Neuronal stem cell (in vitro differentiated cells): ENCODE data around the gene CANT1.
A peak's percentile ranks its signal among the peaks of the same experiment; 100 is the strongest.

ENCODE experiments used
- DNase-seq: peaks from one replicate; pipeline ENCODE4 v3.0.0-alpha.2; 2013; ENCODE audit warnings: low spot score
- H2AFZ ChIP-seq: one replicate; pipeline ENCODE4 v1.6.1; 2013; ENCODE audit warnings: mild to moderate bottlenecking, low read length, inconsistent platforms
- H2AK5ac ChIP-seq: 2 replicates; pipeline ENCODE4 v1.6.1; 2013; ENCODE audit warnings: low read depth, mild to moderate bottlenecking, inconsistent platforms, low read length, moderate library complexity, mixed read lengths
- H2BK120ac ChIP-seq: 2 replicates; pipeline ENCODE4 v1.6.1; 2013; ENCODE audit warnings: low read depth, mild to moderate bottlenecking, inconsistent platforms, low read length, moderate library complexity, mixed read lengths
- H2BK12ac ChIP-seq: one replicate; pipeline ENCODE4 v1.6.1; 2013; ENCODE audit warnings: low read length, inconsistent platforms
- H2BK15ac ChIP-seq: 2 replicates; pipeline ENCODE4 v1.6.1; 2013; ENCODE audit warnings: mild to moderate bottlenecking, low read length, inconsistent platforms, mixed read lengths
- H2BK5ac ChIP-seq: one replicate; pipeline ENCODE4 v1.6.1; 2013; ENCODE audit warnings: inconsistent platforms, mild to moderate bottlenecking, low read length, moderate library complexity
- H3K14ac ChIP-seq: one replicate; pipeline ENCODE4 v1.6.1; 2013; ENCODE audit warnings: low read length, inconsistent platforms
- H3K18ac ChIP-seq: 2 replicates; pipeline ENCODE4 v1.6.1; 2013; ENCODE audit warnings: low read length, inconsistent platforms
- H3K23ac ChIP-seq: 2 replicates; pipeline ENCODE4 v1.6.1; 2013; ENCODE audit warnings: low read depth, mild to moderate bottlenecking, mixed read lengths, low read length, inconsistent platforms; ENCODE audit not compliant: poor library complexity
- H3K27ac ChIP-seq: replicated peaks from 3 replicates; pipeline ENCODE4 v1.5.1; 2013; ENCODE audit warnings: low read length, inconsistent platforms
- H3K27me3 ChIP-seq, 3 experiments: 2 replicates each; pipeline ENCODE4 v1.6.1; 2013; ENCODE audit warnings: low read length in 3 of 3, mild to moderate bottlenecking in 2 of 3, inconsistent platforms in 1 of 3, low read depth in 1 of 3, mixed read lengths in 1 of 3, moderate library complexity in 1 of 3; ENCODE audit not compliant: control insufficient read depth in 3 of 3, insufficient read depth in 3 of 3
- H3K36me3 ChIP-seq, 2 donors: replicated peaks in 1 of 2; 2 replicates each; pipeline ENCODE4 v1.6.1; 2013; ENCODE audit warnings: low read length in 2 of 2; ENCODE audit not compliant: control insufficient read depth in 2 of 2, insufficient read depth in 2 of 2
- H3K4ac ChIP-seq: 2 replicates; pipeline ENCODE4 v1.6.1; 2013; ENCODE audit warnings: inconsistent platforms, mild to moderate bottlenecking, low read length, moderate library complexity
- H3K4me1 ChIP-seq, 2 donors: 1 replicate in 1 of 2; 2 replicates in 1 of 2; pipeline ENCODE4 v1.6.1; 2013; ENCODE audit warnings: low read length in 2 of 2, low read depth in 1 of 2; ENCODE audit not compliant: control insufficient read depth in 2 of 2, insufficient read depth in 1 of 2
- H3K4me2 ChIP-seq: one replicate; pipeline ENCODE4 v1.6.1; 2013; ENCODE audit warnings: mild to moderate bottlenecking, low read length, inconsistent platforms; ENCODE audit not compliant: insufficient read depth, poor library complexity, severe bottlenecking
- H3K4me3 ChIP-seq, 2 donors: 2 replicates each; pipeline ENCODE4 v1.5.1; 2013; ENCODE audit warnings: low read length in 2 of 2, mild to moderate bottlenecking in 2 of 2, inconsistent platforms in 1 of 2, moderate library complexity in 1 of 2
- H3K79me1 ChIP-seq: one replicate; pipeline ENCODE4 v1.6.1; 2013; ENCODE audit warnings: low read depth, mild to moderate bottlenecking, inconsistent platforms, low read length, moderate library complexity
- H3K9ac ChIP-seq: one replicate; pipeline ENCODE4 v1.6.1; 2013; ENCODE audit warnings: mild to moderate bottlenecking, low read depth, low read length, inconsistent platforms; ENCODE audit not compliant: poor library complexity
- H3K9me3 ChIP-seq, 2 donors: replicated peaks in 1 of 2; 2 replicates each; pipeline versions ENCODE3 to v1.6.1; 2013; ENCODE audit warnings: low read length in 2 of 2, mild to moderate bottlenecking in 2 of 2, inconsistent platforms in 1 of 2, low read depth in 1 of 2, mixed read lengths in 1 of 2, moderate library complexity in 1 of 2; ENCODE audit not compliant: control insufficient read depth in 2 of 2, insufficient read depth in 1 of 2
- H4K8ac ChIP-seq: one replicate; pipeline ENCODE4 v1.6.1; 2013; ENCODE audit warnings: low read depth, mild to moderate bottlenecking, inconsistent platforms, low read length, moderate library complexity
- H4K91ac ChIP-seq: one replicate; pipeline ENCODE4 v1.6.1; 2013; ENCODE audit warnings: low read length, low read depth, mild to moderate bottlenecking, inconsistent platforms; ENCODE audit not compliant: poor library complexity
- WGBS, 2 donors: extraction: QIAGEN DNeasy Blood & Tissue Kit; methylation state at CpG; one replicate each; pipeline ENCODE4 v1.1.7; 2013; ENCODE audit warnings: missing lambda C conversion rate in 2 of 2, mixed read lengths in 1 of 2; ENCODE audit not compliant: insufficient read length in 2 of 2, insufficient replicate concordance in 1 of 2; ENCODE audit errors: extremely low coverage in 2 of 2; 5-methylcytosine and 5-hydroxymethylcytosine counted together

CANT1 gene

GRCh38 chr17:79014158-79014758 lies 4.7 kb upstream of the CANT1 start:
- peaks cover 0 to 8% (median 0%) of the 10 kb centered on the region in 3 experiments for H3K27me3 ChIP-seq
- no CpG with 5 or more reads among the region's 2 CpGs for WGBS, 2 donors
- no peak overlapping the region for H2BK15ac ChIP-seq
- H3K36me3 ChIP-seq: no peaks in the 10 kb centered on the region
- no peak for DNase-seq
- H2BK120ac ChIP-seq: no peak overlapping the region
- H2BK5ac ChIP-seq: no peak overlapping the region
- H3K4me1 ChIP-seq: peaks cover 3 to 4% of the 10 kb centered on the region in 2 donors
- H3K4me2 ChIP-seq: no peak overlapping the region
- H2AK5ac ChIP-seq: no peak overlapping the region
- H3K14ac ChIP-seq: no peak overlapping the region
- peaks cover 1% of the 10 kb centered on the region for H3K79me1 ChIP-seq
- no peak overlapping the region for H3K23ac ChIP-seq
- no peak overlapping the region for H2AFZ ChIP-seq
- no peak overlapping the region for H3K18ac ChIP-seq
- H3K9ac ChIP-seq: no peak overlapping the region
- no peak overlapping the region for H3K4ac ChIP-seq
- H4K8ac ChIP-seq: no peak overlapping the region
- no peak overlapping the region for H2BK12ac ChIP-seq
- peaks cover 5 to 22% of the 10 kb centered on the region in 2 donors for H3K9me3 ChIP-seq
- no peak overlapping the region for H3K27ac ChIP-seq
- no peak overlapping the region for H4K91ac ChIP-seq
- no peak overlapping the region for H3K4me3 ChIP-seq

- Histone ChIP-seq H4K8ac (no peak overlapping the region), H2BK12ac (no peak overlapping the region), H2BK5ac (no peak overlapping the region), H3K4me2 (no peak overlapping the region), H3K36me3 (peaks cover 2 to 6% of the 10 kb centered on the region in 2 donors), H3K4me1 (peaks cover 8 to 10% of the 10 kb centered on the region in 2 donors), H3K23ac (no peak overlapping the region), H3K27me3 (no peaks in the 10 kb centered on the region), H3K9ac (no peak overlapping the region), H3K79me1 (peaks cover 8% of the 10 kb centered on the region), H3K9me3 (peaks cover 5 to 22% of the 10 kb centered on the region in 2 donors), H2BK15ac (no peak overlapping the region), H3K18ac (no peak overlapping the region), H3K4ac (no peak overlapping the region), H2BK120ac (no peak overlapping the region), H3K4me3 (peak overlapping the region in 1 of 2 donors; percentile 40), H3K27ac (no peak overlapping the region), H2AK5ac (no peak overlapping the region), H2AFZ (no peak overlapping the region), H3K14ac (no peak overlapping the region), H4K91ac (no peak overlapping the region)
- DNase-seq: no peak
- WGBS, 2 donors: no CpG with 5 or more reads among the region's 6 CpGs
Measured at GRCh38 chr17:79012563-79013134, 3.1 kb upstream of the CANT1 start.

GRCh38 chr17:79011451-79012147 lies 2.0 kb upstream of the CANT1 start:
- no peak for DNase-seq
- Histone ChIP-seq H2AFZ (peak overlapping the region; percentile 66), H3K14ac (no peak overlapping the region), H3K79me1 (peaks cover 10% of the 10 kb centered on the region), H3K9ac (no peak overlapping the region), H3K27ac (no peak overlapping the region), H3K4me2 (no peak overlapping the region), H2BK15ac (no peak overlapping the region), H3K36me3 (peaks cover 2 to 12% of the 10 kb centered on the region in 2 donors), H4K91ac (no peak overlapping the region), H3K4ac (no peak overlapping the region), H2BK5ac (no peak overlapping the region), H4K8ac (no peak overlapping the region), H2BK120ac (no peak overlapping the region), H3K4me1 (peaks cover 8 to 10% of the 10 kb centered on the region in 2 donors), H3K4me3 (no peak overlapping the region), H3K23ac (no peak overlapping the region), H2AK5ac (no peak overlapping the region), H3K18ac (no peak overlapping the region), H3K27me3 (no peaks in the 10 kb centered on the region), H3K9me3 (peaks cover 5 to 22% of the 10 kb centered on the region in 2 donors), H2BK12ac (no peak overlapping the region)
- WGBS, 2 donors: no CpG with 5 or more reads among the region's 5 CpGs

- Histone ChIP-seq H3K9ac (no peak overlapping the region), H2BK120ac (no peak overlapping the region), H3K79me1 (peaks cover 12% of the 10 kb centered on the region), H3K27me3 (no peaks in the 10 kb centered on the region), H3K4ac (no peak overlapping the region), H3K27ac (no peak overlapping the region), H3K4me2 (peak overlapping the region; percentile 35), H3K9me3 (peaks cover 5 to 22% of the 10 kb centered on the region in 2 donors), H4K91ac (no peak overlapping the region), H2BK12ac (no peak overlapping the region), H2AFZ (peak overlapping the region; percentile 92), H3K36me3 (peaks cover 2 to 15% of the 10 kb centered on the region in 2 donors), H3K14ac (no peak overlapping the region), H3K18ac (peak overlapping the region; percentile 94), H3K23ac (no peak overlapping the region), H2BK5ac (peak overlapping the region; percentile 59), H4K8ac (no peak overlapping the region), H3K4me3 (peak overlapping the region in 1 of 2 donors; percentile 100), H2AK5ac (peak overlapping the region; percentile 77), H2BK15ac (no peak overlapping the region), H3K4me1 (peaks cover 10 to 13% of the 10 kb centered on the region in 2 donors)
- no peak for DNase-seq
- WGBS, 2 donors: no CpG with 5 or more reads among the region's 7 CpGs
Measured at GRCh38 chr17:79010304-79010646, 711 bp upstream of the CANT1 start.
